ENCODE data around the gene GRK7. TPM values are rescaled to one million over a fixed set of nuclear protein-coding genes. Genes with fewer than 3 reads are reported as not detected.
A peak's percentile ranks its signal among the peaks of the same experiment; 100 is the strongest.

Gene GRK7
- total and polyA plus RNA-seq, 2 of the 13 experiments (the other 11 are each of a cell fraction or from before 2014, with no cell fraction given), result not detected

GRCh38 chr3:141728355-141728892 lies 34.8 kb upstream of the GRK7 start (continued):
- TF ChIP-seq ZNF639 (CRISPR knock-in tag; conservative IDR thresholded peaks at IDR 0.05) (no peak), NKX3-1 (CRISPR knock-in tag; IDR thresholded peaks at IDR 0.05) (no peak), ZNF644 (CRISPR knock-in tag; IDR thresholded peaks at IDR 0.05; ENCODE audit: low read depth) (peak; percentile 34; the same call in 1 of the 2 replicates), NFAT5 (CRISPR knock-in tag; IDR thresholded peaks at IDR 0.05) (no peak), ZBTB40 (IDR thresholded peaks at IDR 0.05) (no peak), ZBTB40 (CRISPR knock-in tag; IDR thresholded peaks at IDR 0.05) (no peak), RBFOX2 (IDR thresholded peaks at IDR 0.05; ENCODE audit: low read depth, low read length) (no peak), MEF2D (CRISPR knock-in tag; IDR thresholded peaks at IDR 0.05) (peak; percentile 60; the same call in 1 of the 2 replicates), TRIM22 (IDR thresholded peaks at IDR 0.05) (no peak), PBX2 (CRISPR knock-in tag; IDR thresholded peaks at IDR 0.05) (no peak), ZNF776 (CRISPR knock-in tag; IDR thresholded peaks at IDR 0.05) (no peak)
